HepG2 (cell line): Measurements from ENCODE around the gene PNLIPRP2. TPM values are rescaled to one million over a fixed set of nuclear protein-coding genes. Genes with fewer than 3 reads are reported as not detected.

Experiments
- ATAC-seq: fragments of 200-7000 bp; cut with Tn5 transposase; 3 replicates; pipeline ENCODE4 v1.9.1; 2020; ENCODE audit warnings: mild to moderate bottlenecking, moderate library complexity
- BruUV-seq: library from RNA; stranded (reverse); fragments of 400-500 nt; replicated peaks from 2 replicates; lab custom pipeline; 2021; lab: Mats Ljungman, UMichigan
- CTCF ChIA-PET: fragments of 300-600 bp; formaldehyde crosslinking; extraction: SDS; loops from one replicate; lab custom pipeline; 2021; ENCODE audit warnings: low total read pairs, inconsistent platforms, low intra/inter-chr PET ratio; lab: Yijun Ruan, JAX
- POLR2A ChIA-PET: fragments of 350-600 bp; sonication (Branson Sonifier 250); formaldehyde crosslinking; loops from one replicate; lab custom pipeline; 2020; ENCODE audit warnings: antibody characterized with exemption, inconsistent platforms; lab: Yijun Ruan, JAX
- DNase-seq: peaks from one replicate; pipeline ENCODE4 v3.0.0-alpha.2; 2015; ENCODE audit warnings: low spot score
- FAIRE-seq: peaks from 3 replicates; lab custom pipeline; 2011; peaks lifted over from hg19 to GRCh38; lab: Jason Lieb, UNC
- H2AFZ ChIP-seq: one replicate; pipeline ENCODE4 v1.6.1; 2011; ENCODE audit warnings: low read length, inconsistent platforms
- H3K27ac ChIP-seq: fragments of 300-600 bp; 3 replicates; pipeline ENCODE4 v1.8.0; 2011; ENCODE audit warnings: mixed run types, mild to moderate bottlenecking, mixed read lengths, low read length, inconsistent platforms; ENCODE audit not compliant: insufficient read depth; ENCODE audit errors: extremely low read length
- H3K27me3 ChIP-seq, 2 experiments: fragments of 200-600 bp in 1 of 2; 2 replicates in 1 of 2; 3 replicates in 1 of 2; pipeline versions ENCODE4 v1.6.0 to v1.8.0; 2011; ENCODE audit warnings: low read length in 2 of 2, mild to moderate bottlenecking in 2 of 2, moderate library complexity in 2 of 2, inconsistent platforms in 1 of 2; ENCODE audit not compliant: insufficient read depth in 2 of 2, control insufficient read depth in 1 of 2
- H3K36me3 ChIP-seq, 2 experiments: fragments of 200-600 bp in 1 of 2; replicated peaks in 1 of 2; 2 replicates in 1 of 2; 3 replicates in 1 of 2; pipeline versions ENCODE4 v1.5.1 to v1.8.0; 2011; ENCODE audit warnings: low read length in 2 of 2, inconsistent platforms in 1 of 2; ENCODE audit not compliant: insufficient read depth in 2 of 2, control insufficient read depth in 1 of 2
- H3K4me1 ChIP-seq: 2 replicates; pipeline ENCODE4 v1.5.1; 2012; ENCODE audit warnings: low read length, inconsistent platforms; ENCODE audit not compliant: insufficient read depth
- H3K4me2 ChIP-seq: 2 replicates; pipeline ENCODE4 v1.6.0; 2011; ENCODE audit warnings: low read depth, low read length, inconsistent platforms
- H3K4me3 ChIP-seq, 3 experiments: fragments of 200-600 bp in 1 of 3; sonication (generic), shearing (Covaris generic) in 1 of 3; replicated peaks in 1 of 3; 2 replicates each; pipeline ENCODE4 v1.5.1; 2011 to 2016; ENCODE audit warnings: low read length in 3 of 3, inconsistent platforms in 2 of 3, low read depth in 2 of 3, mild to moderate bottlenecking in 2 of 3, control low read depth in 1 of 3, mixed read lengths in 1 of 3; ENCODE audit not compliant: insufficient read depth in 1 of 3
- H3K79me2 ChIP-seq: one replicate; pipeline ENCODE4 v1.6.1; 2011; ENCODE audit warnings: low read length, inconsistent platforms; ENCODE audit not compliant: insufficient read depth
- H3K9ac ChIP-seq: 2 replicates; pipeline ENCODE4 v1.6.0; 2011; ENCODE audit warnings: mild to moderate bottlenecking, low read depth, low read length, inconsistent platforms; ENCODE audit not compliant: insufficient read depth
- H3K9me3 ChIP-seq: 2 replicates; pipeline ENCODE4 v1.5.1; 2012; ENCODE audit warnings: mild to moderate bottlenecking, low read length
- H4K20me1 ChIP-seq: 2 replicates; pipeline ENCODE4 v1.6.0; 2011; ENCODE audit warnings: inconsistent platforms, mild to moderate bottlenecking, low read length, moderate library complexity; ENCODE audit not compliant: insufficient read depth
- EHMT2 ChIP-seq: fragments of 200-600 bp; sonication (generic); IDR thresholded peaks from 2 replicates; pipeline ENCODE4 v1.7.0; 2017; ENCODE audit warnings: antibody characterized with exemption, low read depth, low read length, borderline replicate concordance
- ELF3 ChIP-seq: IDR thresholded peaks from 2 replicates; pipeline ENCODE4 v1.6.1; 2016; ENCODE audit warnings: missing genetic modification reagents, missing compliant biosample characterization
- FOXA1 ChIP-seq, 2 experiments: fragments of 450-650 bp in 1 of 2; sonication (generic) in 1 of 2; formaldehyde crosslinking in 1 of 2; IDR thresholded peaks; 2 replicates each; pipeline versions ENCODE4 v1.4.0 to v1.6.1; 2016 to 2020; ENCODE audit warnings: missing genetic modification reagents in 1 of 2
- FOXJ3 ChIP-seq: sonication (generic); formaldehyde crosslinking; IDR thresholded peaks from 2 replicates; pipeline ENCODE4 v1.4.0; 2020; ENCODE audit warnings: missing genetic modification reagents, mild to moderate bottlenecking, borderline replicate concordance
- JUND ChIP-seq: sonication (generic); formaldehyde crosslinking; IDR thresholded peaks from 2 replicates; pipeline ENCODE4 v1.8.0; 2022; ENCODE audit warnings: mild to moderate bottlenecking, missing genetic modification reagents
- KLF9 ChIP-seq: IDR thresholded peaks from 2 replicates; pipeline ENCODE4 v1.6.1; 2016; ENCODE audit warnings: low read depth
- NR2F2 ChIP-seq: IDR thresholded peaks from 2 replicates; pipeline ENCODE4 v1.6.1; 2012; ENCODE audit warnings: low read depth, inconsistent platforms, borderline replicate concordance
- POGZ ChIP-seq: sonication (generic); formaldehyde crosslinking; IDR thresholded peaks from 2 replicates; pipeline ENCODE4 v1.4.0; 2020; ENCODE audit warnings: mild to moderate bottlenecking, missing genetic modification reagents
- POLR2A ChIP-seq, 2 experiments: IDR thresholded peaks; 2 replicates each; pipeline ENCODE4 v1.6.1; 2011; ENCODE audit warnings: low read depth in 2 of 2, low read length in 2 of 2, mild to moderate bottlenecking in 1 of 2, moderate library complexity in 1 of 2; ENCODE audit not compliant: insufficient read depth in 1 of 2
- PRDM10 ChIP-seq: sonication (generic); formaldehyde crosslinking; IDR thresholded peaks from 2 replicates; pipeline ENCODE4 v1.4.0; 2020; ENCODE audit warnings: low read depth, missing genetic modification reagents
- SRSF4 ChIP-seq: fragments of 200-400 bp; formaldehyde crosslinking; IDR thresholded peaks from one replicate; pipeline ENCODE4 v1.6.1; 2018; ENCODE audit warnings: mild to moderate bottlenecking, low read depth, low read length, moderate library complexity; ENCODE audit not compliant: poor library complexity, severe bottlenecking
- ZNF326 ChIP-seq: sonication (generic); formaldehyde crosslinking; IDR thresholded peaks from 2 replicates; pipeline ENCODE4 v1.4.0; 2020; ENCODE audit warnings: missing genetic modification reagents, borderline replicate concordance
- ZNF33A ChIP-seq: sonication (generic); formaldehyde crosslinking; IDR thresholded peaks from 2 replicates; pipeline ENCODE4 v1.5.1; 2020; ENCODE audit warnings: missing genetic modification reagents, mild to moderate bottlenecking, moderate library complexity, borderline replicate concordance
- ZNF432 ChIP-seq: sonication (generic); formaldehyde crosslinking; IDR thresholded peaks from 2 replicates; pipeline ENCODE4 v1.5.0; 2020; ENCODE audit warnings: missing genetic modification reagents, mild to moderate bottlenecking, borderline replicate concordance
- ZNF501 ChIP-seq: sonication (generic); formaldehyde crosslinking; IDR thresholded peaks from 2 replicates; pipeline ENCODE4 v1.5.1; 2020; ENCODE audit warnings: mild to moderate bottlenecking, moderate library complexity, missing genetic modification reagents
- ZNF713 ChIP-seq: sonication (generic); formaldehyde crosslinking; IDR thresholded peaks from 2 replicates; pipeline ENCODE4 v1.4.0; 2020; ENCODE audit warnings: mild to moderate bottlenecking, missing genetic modification reagents
- ZNF775 ChIP-seq: sonication (generic); formaldehyde crosslinking; IDR thresholded peaks from 2 replicates; pipeline ENCODE4 v1.4.0; 2020; ENCODE audit warnings: missing genetic modification reagents, mild to moderate bottlenecking, moderate library complexity, borderline replicate concordance
- WGBS: methylation state at CpG from one replicate; pipeline ENCODE4 v1.1.6; 2017; ENCODE audit warnings: low lambda C conversion rate; 5-methylcytosine and 5-hydroxymethylcytosine counted together
- in situ Hi-C: cut with HindIII; loops from 2 replicates; pipeline ENCODE4 v1.10.0; 2017; ENCODE audit warnings: low pct_unique_long_range_greater_than_20kb; ENCODE audit not compliant: extremely low pct_ligation_motif_present
- intact Hi-C: fragments of 100-400 bp; cut with micrococcal nuclease; formaldehyde crosslinking; loops from one replicate; pipeline ENCODE4 v1.10.0; 2022; ENCODE audit not compliant: unreplicated experiment
- polyA plus RNA-seq, 8 experiments: library from polyadenylated mRNA; depleted of rRNA in 3 of 8; stranded (reverse) in 7 of 8; unstranded in 1 of 8; fragments of >200 nt; fragmentation: Illumina TruSeq in 4 of 8; extraction: Trizol in 4 of 8; gene quantifications; 2 replicates each; pipeline versions ENCODE4 v1.2.1 to v1.2.3, GENCODE V29; 2011 to 2016; ENCODE audit warnings: low read depth in 4 of 8, missing spikeins in 1 of 8, mixed read lengths in 1 of 8; ENCODE audit not compliant: insufficient read depth in 1 of 8
- total RNA-seq, 5 experiments: library from RNA; depleted of rRNA; stranded (reverse); fragments of >200 nt; fragmentation: Illumina TruSeq; extraction: Trizol; gene quantifications; 2 replicates each; pipeline ENCODE4 v1.2.3, GENCODE V29; 2016; ENCODE audit warnings: low read depth in 1 of 5
- TF ChIP-seq, protein P1 (sequence below): sonication (generic); formaldehyde crosslinking; IDR thresholded peaks from 2 replicates; pipeline ENCODE4 v1.4.0; 2020; ENCODE audit warnings: missing genetic modification reagents, borderline replicate concordance

PNLIPRP2 gene
- total and polyA plus RNA-seq, 2 of the 13 experiments (the other 11 are each of a cell fraction or from before 2014, with no cell fraction given) = 0.21 to 0.97 TPM

- Histone ChIP-seq H2AFZ (no peak overlapping the region), H3K9ac (no peak overlapping the region), H4K20me1 (no peaks in the 10 kb centered on the region), H3K27me3 (no peaks in the 10 kb centered on the region; a peak in 1 of 5 replicates), H3K4me3 (no peak overlapping the region), H3K4me2 (no peak overlapping the region), H3K4me1 (peaks cover 20% of the 10 kb centered on the region), H3K36me3 (no peaks in the 10 kb centered on the region), H3K79me2 (no peaks in the 10 kb centered on the region), H3K9me3 (no peaks in the 10 kb centered on the region), H3K27ac (no peak overlapping the region)
- WGBS = 69% methylated on average over 7 of the region's 8 CpGs
- ATAC-seq (peak; percentile 12; the same call in 1 of the 3 replicates), DNase-seq (no peak), FAIRE-seq (no peak)
- in situ Hi-C loops = no loop called here
- intact Hi-C loops = no loop called here
- ChIA-PET CTCF (no interaction called here), POLR2A (no interaction called here)
- TF ChIP-seq JUND = no peak
- no peak for TF ChIP-seq NR2F2
- TF ChIP-seq POLR2A (IDR thresholded peaks at IDR 0.05; ENCODE audit: insufficient read depth in 1 of 2, low read depth in 2 of 2, low read length in 2 of 2) = no peak
- no peak for TF ChIP-seq EHMT2
- TF ChIP-seq ZNF432 (CRISPR knock-in tag) = no peak
- no peak for TF ChIP-seq ZNF713 (CRISPR knock-in tag)
- no peak for TF ChIP-seq PRDM10
- no peak for TF ChIP-seq POGZ (CRISPR knock-in tag)
- no peak for TF ChIP-seq FOXJ3 (CRISPR knock-in tag)
- no peak for TF ChIP-seq FOXA1 (IDR thresholded peaks at IDR 0.05)
- TF ChIP-seq FOXA1 (CRISPR knock-in tag; IDR thresholded peaks at IDR 0.05) = no peak
- no peak for TF ChIP-seq ZNF33A
- no peak for TF ChIP-seq ELF3 (CRISPR knock-in tag)
- no peak for TF ChIP-seq ZNF501 (CRISPR knock-in tag)
- TF ChIP-seq SRSF4 = no peak
- no peak for TF ChIP-seq ZNF326 (CRISPR knock-in tag)
- TF ChIP-seq, protein P1, sequence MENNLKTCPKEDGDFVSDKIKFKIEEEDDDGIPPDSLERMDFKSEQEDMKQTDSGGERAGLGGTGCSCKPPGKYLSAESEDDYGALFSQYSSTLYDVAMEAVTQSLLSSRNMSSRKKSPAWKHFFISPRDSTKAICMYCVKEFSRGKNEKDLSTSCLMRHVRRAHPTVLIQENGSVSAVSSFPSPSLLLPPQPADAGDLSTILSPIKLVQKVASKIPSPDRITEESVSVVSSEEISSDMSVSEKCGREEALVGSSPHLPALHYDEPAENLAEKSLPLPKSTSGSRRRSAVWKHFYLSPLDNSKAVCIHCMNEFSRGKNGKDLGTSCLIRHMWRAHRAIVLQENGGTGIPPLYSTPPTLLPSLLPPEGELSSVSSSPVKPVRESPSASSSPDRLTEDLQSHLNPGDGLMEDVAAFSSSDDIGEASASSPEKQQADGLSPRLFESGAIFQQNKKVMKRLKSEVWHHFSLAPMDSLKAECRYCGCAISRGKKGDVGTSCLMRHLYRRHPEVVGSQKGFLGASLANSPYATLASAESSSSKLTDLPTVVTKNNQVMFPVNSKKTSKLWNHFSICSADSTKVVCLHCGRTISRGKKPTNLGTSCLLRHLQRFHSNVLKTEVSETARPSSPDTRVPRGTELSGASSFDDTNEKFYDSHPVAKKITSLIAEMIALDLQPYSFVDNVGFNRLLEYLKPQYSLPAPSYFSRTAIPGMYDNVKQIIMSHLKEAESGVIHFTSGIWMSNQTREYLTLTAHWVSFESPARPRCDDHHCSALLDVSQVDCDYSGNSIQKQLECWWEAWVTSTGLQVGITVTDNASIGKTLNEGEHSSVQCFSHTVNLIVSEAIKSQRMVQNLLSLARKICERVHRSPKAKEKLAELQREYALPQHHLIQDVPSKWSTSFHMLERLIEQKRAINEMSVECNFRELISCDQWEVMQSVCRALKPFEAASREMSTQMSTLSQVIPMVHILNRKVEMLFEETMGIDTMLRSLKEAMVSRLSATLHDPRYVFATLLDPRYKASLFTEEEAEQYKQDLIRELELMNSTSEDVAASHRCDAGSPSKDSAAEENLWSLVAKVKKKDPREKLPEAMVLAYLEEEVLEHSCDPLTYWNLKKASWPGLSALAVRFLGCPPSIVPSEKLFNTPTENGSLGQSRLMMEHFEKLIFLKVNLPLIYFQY (CRISPR knock-in tag) = no peak
- no peak for TF ChIP-seq ZNF775 (CRISPR knock-in tag)
- no peak for TF ChIP-seq KLF9 (CRISPR knock-in tag)
- no TSS peak for BruUV-seq
Measured at GRCh38 chr10:116621476-116621875, 723 bp downstream of the PNLIPRP2 start.
